ENCODE data around the gene SCARB1.

DNA sequence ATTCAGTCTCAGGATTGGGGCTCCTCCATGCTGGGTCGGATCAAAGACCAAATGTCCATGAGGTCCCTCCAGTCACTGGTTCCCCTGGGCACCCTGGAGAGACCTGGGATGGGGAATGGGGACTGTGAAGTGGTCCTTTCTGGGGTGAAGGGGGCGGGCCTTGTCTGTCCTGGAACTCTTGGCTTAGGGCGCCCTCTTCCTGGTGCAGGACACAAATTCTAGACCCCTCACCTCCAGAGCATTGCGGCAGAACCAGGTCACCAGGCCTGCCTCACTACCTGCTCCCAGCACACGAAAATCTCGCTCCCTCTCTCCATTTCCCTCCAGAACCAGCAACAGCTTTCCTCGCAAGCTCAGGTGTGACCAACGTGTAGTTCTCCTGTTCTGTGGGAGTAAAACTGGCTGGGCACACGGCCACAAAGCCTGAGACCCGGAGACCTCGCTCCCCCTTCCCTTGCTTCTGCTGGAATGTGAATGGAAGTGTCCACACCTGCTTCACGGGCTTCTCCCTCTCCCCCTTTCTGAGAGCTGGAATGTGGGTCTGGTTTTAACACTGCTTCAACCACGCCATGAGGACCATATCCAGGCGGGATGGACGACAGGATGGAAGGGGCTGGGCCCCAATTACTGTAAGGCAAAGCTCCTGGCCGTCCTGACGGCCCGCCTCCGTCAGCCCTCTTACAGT is 112.7 kb downstream of the SCARB1 start:
- no peak for TF ChIP-seq EZH2 (IDR thresholded peaks at IDR 0.05; ENCODE audit: borderline replicate concordance, low read depth, low read length, severe bottlenecking)
- TF ChIP-seq, protein P1, sequence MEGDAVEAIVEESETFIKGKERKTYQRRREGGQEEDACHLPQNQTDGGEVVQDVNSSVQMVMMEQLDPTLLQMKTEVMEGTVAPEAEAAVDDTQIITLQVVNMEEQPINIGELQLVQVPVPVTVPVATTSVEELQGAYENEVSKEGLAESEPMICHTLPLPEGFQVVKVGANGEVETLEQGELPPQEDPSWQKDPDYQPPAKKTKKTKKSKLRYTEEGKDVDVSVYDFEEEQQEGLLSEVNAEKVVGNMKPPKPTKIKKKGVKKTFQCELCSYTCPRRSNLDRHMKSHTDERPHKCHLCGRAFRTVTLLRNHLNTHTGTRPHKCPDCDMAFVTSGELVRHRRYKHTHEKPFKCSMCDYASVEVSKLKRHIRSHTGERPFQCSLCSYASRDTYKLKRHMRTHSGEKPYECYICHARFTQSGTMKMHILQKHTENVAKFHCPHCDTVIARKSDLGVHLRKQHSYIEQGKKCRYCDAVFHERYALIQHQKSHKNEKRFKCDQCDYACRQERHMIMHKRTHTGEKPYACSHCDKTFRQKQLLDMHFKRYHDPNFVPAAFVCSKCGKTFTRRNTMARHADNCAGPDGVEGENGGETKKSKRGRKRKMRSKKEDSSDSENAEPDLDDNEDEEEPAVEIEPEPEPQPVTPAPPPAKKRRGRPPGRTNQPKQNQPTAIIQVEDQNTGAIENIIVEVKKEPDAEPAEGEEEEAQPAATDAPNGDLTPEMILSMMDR (IDR thresholded peaks at IDR 0.05; ENCODE audit: borderline replicate concordance, extremely low read depth, low read length, poor library complexity, severe bottlenecking), result peak; percentile 41

Data from DND-41 (cell line).